HG02610 (cell line): ENCODE data around the gene CASQ2.
"Not testable (repeated sequence)": the region's sequence is repeated elsewhere in the genome, so short reads cannot be mapped to it uniquely, and the experiment has no call there.

Experiments used
- ATAC-seq: cut with Tn5 transposase; IDR thresholded peaks from one replicate; pipeline ENCODE4 v1.9.1; 2021; ENCODE audit warnings: mild to moderate bottlenecking, moderate library complexity; ENCODE audit not compliant: unreplicated experiment

The CASQ2 gene

DNA sequence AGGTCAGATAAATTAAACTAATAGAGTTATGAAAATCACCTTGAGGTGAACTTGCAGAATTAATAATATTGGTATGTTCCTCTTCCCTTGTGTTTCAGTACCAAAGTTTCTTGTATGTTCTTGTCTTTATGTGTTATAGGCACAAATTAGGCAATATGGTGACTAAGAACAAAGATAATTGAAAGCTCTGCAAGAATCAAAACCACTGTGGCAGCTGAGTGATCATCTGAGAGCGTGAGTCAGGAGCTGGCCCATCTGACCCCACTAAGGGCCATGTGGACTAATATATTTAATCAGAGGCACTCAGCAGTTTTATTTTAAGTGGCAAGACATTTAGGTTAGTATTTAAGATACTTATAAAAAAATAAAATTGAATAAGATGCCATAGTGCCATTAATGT is 12.8 kb upstream of the CASQ2 start:
- no peak for ATAC-seq

DNA sequence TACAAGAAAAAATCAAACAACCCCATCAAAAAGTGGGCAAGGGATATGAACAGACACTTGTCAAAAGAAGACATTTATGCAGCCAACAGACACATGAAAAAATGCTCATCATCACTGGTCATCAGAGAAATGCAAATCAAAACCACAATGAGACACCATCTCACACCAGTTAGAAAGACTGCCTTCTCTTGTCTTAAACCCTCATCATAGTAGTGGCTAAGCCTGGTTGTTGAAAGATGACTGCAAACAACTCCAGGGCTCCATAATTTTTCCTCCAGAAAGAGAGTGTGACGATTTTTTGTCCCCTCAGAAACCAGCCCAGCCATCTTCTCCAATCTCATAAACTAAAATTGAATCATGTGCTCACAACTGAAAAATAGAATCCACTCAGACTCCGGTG is 12.1 kb upstream of the CASQ2 start:
- not testable (repeated sequence) for ATAC-seq

DNA sequence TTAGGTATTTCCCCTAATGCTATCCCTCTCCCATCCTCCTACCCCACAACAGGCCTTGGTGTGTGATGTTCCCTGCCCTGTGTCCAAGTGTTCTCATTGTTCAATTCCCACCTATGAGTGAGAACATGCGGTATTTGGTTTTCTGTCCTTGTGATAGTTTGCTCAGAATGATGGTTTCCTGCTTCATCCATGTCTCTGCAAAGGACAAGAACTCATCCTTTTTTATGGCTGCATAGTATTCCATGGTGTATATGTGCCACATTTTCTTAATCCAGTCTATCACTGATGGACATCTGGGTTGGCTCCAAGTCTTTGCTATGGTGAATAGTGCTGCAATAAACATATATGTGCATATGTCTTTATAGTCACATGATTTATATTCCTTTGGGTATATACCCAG is 10.6 kb upstream of the CASQ2 start:
- ATAC-seq = not testable (repeated sequence)

DNA sequence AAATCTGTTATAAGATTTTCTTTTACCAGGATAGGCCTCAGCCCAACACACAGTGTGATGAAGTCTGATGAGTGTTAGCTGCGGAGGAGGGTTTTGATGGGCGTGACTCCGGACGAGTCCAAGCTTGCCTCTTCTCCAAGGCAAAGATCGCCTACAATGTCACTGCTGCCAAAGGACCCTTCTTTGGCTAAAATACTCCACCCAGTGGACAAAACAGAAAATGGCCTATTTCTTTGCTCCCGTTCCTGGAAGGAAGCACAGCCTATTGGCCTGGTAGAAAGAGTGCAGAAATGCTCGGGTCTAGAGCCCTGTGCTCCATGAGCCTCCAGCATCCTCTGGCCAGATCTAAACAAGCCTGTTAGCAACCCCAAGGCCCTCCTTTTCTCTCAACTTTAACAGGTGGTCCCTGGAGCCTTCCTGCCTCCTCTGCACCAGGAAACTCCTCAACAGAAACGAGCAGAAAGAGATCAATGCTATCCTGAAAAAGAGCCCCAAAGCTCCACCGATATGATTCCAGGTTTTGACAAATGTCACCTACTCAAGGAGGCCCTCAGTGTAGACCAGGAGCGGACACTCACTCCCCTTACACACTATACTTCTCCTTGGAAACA is 3.4 kb upstream of the CASQ2 start:
- peak; percentile 88 for ATAC-seq

DNA sequence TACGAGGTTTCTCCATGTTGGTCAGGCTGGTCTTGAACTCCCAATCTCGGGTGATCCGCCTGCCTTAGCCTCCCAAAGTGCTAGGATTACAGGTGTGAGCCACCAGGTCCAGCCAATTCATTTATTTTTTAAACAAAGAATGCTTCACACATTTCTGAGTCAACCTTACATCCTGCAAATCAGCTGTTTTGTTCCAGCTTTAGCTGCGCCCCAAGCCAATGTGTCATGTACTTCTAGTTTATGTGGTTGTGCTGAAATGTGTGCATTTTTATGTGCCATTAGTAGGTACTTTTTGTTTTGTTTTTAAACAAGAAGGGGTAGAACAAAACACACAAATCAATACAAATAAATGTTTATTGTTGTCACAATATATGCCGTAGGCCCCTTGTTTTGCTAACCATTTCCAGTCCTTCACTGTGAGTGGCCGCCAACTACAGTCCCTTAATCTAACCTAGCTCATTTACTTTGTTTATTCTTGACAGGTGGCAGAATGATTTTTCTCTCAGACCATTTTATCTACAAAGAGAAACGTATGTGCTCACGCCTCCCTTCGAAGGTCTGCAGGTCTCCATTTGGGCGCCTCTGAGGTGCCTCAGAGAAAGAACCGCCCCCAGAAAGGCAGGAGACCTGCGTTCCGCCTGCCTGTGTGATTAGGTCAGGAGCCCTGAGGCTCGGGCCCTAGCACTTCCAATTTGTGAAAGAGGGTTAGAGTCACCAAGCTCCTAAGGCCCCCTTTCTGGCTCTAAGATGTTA is 2.8 kb upstream of the CASQ2 start:
- no peak for ATAC-seq

DNA sequence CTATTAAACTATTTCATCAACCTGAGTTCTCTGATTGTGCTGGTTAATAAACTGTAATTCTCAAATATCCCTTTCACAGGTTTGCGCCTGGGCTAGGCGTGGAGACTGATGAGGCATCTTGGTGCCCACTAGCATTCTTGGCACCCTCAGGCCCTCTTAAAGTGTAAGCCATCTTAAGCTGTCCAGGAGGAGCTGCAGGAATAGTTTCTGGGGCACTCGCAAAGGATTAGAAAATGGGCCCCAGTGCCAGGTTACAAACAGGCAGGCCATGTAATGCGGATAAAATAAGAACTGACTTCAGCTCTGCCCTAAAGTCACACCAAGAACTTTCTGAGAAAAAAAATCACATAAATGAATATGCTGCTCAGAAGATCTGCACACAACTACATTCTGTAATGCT is 1.1 kb downstream of the CASQ2 start:
- no peak for ATAC-seq

DNA sequence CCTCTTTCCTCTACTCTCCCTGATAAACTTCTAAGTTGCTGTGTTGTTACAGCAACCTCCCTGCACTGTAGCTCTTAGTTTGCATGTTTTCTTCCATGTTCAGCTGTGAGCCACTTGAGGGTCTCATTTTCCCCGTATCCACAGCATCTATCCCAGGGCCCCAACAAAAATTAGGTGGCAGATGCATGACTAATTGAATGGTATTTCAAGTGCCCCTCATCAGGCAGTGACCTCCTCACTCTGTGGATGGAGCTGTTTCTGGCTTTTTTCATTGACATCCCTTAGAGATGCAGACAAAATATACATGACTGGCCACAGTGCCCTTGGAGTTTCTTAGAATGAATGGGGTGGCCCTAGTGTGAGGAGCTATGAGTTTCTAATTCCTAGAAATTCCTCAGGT is 3.4 kb downstream of the CASQ2 start:
- no peak for ATAC-seq

DNA sequence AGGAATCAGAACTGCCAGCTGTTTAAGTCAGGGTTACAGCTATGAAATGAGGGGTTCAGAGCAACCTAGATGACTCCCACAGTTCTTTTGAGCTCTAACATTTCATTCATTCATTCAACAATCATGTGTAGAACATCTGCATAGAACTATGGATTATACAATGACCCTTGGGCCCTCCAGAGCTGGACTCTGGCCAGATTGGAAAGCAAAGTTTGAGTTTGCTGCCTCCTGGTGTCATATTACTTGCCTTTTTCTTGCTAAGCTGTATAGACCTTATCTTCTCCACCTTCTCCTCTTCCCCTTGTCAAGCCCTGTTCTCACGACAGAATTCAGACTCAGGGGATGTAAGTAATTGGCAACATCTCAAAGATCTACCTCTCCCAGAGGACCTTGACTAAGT is 4.0 kb downstream of the CASQ2 start:
- no peak for ATAC-seq

DNA sequence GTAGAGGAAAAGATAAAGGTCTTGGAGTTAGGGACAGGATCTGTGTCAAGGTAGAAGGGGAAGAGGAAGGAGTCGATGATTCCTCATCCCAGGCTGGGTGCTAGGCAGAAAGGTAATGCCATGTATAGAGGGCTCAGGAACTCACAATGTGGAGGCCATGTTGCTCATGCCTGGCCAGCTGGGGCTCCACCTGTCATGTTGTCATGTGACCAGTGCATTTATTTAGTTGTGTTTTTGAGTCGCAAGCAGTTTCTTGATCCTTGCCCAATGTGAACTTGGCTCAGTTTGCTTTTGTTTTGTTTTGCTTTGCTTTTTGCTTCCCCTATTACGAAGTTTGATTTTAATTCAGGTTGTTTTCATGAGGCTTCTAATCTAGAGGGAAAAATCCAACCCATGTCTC is 5.7 kb downstream of the CASQ2 start:
- ATAC-seq = no peak

DNA sequence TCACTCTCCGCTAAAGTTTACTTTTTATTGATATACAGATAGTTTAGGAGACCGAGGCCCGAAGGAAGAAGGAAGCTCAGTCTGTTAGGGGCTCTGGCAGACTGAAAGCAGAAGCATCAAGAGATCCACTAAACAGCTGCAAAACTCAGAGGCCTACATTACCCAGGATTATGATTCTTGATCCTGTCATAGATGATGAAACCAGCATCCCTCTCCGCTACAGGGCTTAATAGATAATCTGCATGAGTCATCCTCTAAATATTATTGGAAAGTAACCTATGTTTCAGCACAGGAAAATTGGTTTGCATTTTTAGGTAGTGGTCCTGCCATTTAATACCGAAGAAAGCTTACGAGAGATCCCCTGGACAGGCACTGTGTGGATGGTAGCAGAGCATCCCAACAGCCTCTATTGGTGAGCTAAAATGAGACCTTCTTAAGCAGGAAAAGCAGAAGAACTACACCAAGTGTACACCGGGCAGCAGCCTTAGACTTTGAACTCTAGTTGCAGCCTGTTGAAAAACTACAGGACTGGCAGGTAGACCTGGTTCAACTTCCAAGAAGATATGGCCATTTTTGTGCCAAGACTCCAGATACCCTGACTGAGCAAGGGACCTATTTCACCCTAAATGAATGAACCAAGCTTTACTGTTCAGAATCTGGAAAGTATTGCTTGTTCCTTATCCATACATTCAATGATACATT is 6.8 kb downstream of the CASQ2 start:
- no peak for ATAC-seq

DNA sequence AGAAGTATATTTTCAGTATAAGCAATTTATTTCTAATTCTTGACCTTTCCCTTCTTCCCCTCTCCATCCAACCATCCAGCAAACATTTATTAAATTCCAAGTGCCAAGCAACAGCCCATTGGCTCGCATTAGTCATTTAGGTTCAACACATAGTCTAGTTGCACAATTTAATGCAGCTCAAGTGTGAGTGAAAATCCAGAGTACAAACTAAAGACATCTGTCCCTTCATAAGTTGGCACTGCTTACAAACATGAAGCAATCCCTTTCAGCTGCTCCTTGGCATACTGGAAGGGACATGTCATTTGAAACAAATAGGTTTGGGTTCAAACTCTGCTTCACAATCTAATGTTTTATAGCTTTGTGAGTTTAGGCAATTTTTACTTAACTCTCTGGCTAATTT is 10.7 kb downstream of the CASQ2 start:
- ATAC-seq = no peak

DNA sequence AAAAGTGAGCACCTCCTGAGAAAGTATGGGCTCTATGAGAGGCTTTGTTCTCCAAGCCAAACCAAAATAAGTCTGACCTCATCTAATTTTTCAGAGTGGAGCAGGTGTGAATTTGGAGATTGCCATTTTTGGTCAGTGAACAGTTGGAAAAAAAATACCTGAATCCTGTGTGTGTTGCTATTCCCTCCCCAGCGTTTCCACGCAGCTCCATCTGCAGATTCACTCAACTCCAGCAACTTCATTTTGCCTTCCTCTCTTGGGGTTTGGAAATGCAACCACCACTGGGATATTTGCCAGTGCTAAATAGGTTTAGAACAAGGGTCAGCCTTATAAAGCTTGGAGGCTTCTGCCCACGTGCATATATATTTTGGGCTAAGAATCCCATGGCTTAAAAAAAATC is 11.2 kb downstream of the CASQ2 start:
- no peak for ATAC-seq

DNA sequence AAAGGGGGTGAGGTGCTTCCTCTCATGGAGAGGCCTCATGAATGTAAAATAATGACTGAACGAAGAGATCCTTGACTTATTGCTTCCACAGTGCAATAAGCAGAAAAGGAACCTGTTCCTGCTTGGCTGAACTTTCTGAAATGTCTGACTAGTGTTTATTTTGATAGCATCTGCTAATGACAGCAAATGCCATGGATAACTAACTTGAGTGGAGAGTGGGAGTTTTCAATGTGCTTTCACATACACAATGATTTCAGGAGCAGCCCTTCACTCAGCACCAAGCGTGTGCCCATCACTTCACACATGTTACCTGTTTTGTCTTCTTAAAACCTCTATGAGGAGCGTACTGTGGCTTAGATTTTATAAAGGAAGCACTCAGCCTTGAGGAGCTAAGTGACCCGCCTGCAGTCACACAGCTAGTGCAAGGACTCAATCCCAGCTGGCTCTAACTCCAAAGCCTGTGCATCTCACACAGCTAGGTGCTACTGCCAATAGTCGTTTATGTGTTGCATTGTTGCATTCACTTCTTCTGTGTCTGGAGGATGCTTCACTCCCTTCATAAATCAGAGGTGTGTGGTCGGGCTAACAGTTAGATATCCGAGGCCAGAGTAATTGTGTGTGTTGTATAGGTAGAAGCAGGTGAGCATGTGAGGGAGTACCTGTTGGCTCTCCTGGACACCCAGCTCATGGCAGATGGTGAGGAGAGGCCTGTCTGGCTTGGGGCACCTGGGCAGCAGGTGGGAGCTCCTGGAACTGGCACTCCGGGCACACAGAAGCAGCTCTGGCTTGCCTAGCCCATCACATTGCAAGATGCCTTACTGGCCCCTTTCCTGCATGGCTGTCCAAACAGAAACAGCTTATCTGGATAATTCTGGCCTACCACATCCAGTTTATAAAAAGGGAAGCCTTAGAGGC is 12.8 kb downstream of the CASQ2 start:
- ATAC-seq = no peak

DNA sequence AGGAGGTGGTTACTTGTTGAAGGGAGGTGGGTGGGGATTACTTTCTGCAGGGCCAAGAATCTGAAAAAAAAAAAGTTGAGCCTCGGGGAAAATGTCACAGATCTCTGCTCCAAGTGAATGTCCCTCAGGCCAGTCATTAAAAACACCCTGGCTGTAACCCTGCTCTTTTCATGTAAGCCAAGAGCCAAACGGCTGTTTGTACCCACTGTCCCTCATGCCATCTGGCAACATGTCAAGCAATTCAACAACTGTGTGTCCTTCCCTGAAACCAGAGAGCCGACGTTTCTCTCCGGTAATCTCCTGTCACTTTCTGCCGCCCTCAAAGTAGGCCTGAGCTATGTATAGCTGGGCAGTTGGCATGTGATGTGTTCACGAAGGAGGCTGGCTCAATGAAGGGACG is 14.7 kb downstream of the CASQ2 start:
- ATAC-seq = no peak

DNA sequence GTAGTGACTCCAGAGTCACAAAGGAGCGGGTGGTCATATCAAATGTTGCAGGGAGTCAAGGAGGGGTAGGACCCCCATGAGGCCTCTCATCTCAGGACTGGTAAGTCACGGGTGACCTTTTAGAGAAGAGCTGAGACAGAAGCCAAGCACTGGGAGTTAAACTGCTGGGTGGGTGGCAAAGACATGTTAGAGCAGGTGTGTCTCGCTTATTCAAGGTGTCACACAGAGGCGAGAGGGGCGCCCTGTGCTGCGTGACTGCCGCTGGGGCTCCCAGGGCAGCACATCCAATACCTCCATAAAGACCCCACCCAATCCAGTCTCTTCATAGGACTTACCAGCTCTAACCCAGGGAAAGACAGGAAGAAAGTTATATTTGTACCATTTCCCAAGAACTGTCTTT is 15.2 kb downstream of the CASQ2 start:
- no peak for ATAC-seq

DNA sequence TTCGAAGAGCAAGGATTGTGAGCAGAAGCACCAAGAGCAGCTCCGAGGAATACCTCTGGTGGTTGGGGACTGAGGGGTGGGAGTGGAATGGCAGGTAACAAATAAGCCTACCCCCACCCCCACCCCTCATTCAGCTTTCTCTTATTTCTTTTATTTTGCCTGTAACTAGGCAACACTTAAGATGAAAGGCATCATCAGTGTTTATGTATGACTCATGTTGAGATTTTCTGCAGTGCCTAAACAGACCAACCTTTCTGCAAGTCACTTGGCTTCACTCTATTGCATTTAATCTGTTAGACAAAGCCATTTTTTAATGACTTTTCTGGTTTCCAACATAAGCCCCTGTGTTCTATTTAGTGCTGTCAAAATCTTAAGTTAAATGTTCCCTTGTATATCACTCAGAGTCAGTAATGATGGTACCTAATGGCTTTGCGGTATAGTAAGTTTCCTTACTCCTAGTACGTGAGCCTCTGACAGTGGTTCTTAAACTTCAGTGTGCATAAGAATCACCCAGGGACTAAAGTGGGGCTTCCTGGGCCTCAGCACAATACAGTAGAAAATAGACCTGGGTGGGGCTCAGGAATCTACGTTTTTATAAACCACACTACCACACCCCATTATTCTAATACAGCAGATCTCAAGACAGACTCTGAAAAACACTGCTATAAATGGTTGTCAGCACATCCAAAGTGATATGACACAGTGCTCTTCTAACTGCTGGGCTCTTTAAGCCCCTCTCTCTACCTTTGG is 19.9 kb downstream of the CASQ2 start:
- ATAC-seq = no peak

DNA sequence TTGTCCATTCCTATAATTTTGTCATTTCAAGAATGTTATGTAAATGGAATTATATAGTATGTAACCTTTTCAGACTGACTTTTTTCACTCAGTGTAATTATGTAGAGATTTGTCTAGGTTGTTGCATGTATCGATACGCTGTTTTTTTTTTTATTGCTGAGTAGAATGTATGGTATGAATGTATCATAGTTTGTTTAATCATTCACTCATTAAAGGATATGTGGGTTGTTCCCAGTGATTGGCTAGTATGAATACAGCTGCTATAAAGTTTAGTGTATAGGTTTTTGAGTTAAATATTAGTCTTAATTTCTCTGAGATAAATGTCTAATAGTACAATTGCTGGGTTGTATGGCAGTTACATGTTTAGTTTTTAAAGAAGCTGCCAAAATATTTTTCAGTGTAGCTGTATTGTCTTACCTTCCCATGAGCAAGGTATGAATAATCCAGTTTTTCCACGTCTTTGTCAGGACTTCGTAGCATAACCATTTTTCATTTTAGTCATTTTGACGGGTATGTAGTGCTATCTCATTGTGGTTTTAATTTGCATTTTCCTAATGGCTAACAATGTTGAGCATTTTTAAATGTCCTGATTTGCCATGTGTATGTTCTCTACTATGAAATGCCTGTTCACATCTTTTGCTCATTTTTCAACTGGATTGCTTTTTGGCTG is 22.4 kb downstream of the CASQ2 start:
- ATAC-seq = no peak

DNA sequence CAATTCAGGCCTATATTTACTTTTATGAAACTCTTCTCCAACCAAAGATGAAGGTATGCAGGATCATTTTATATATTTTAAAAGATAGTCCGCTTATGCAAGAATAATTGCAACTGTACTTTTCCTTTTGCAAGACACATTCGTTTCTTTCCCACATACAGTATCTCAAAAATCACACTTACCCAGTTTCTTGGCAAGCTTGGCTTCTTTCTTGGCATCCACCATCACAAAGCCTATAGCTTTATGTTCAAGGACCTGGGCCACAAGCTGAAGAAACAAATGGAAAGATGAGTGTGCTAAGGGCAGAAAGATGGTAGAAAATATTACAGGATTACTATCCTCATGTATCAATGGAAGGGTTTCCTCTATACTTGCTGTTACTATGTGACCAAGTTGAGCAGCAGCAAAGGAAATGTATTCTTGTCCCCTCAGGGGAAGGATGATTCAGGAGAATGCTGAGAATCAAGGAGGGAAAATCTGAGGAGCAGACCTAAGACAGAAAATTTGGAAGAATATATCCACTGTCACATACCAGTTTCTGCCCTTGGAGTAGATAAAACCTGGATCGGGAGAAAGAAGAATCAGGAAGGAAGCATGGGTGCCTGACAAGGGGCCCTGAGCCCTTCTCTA is 23.8 kb downstream of the CASQ2 start:
- no peak for ATAC-seq

DNA sequence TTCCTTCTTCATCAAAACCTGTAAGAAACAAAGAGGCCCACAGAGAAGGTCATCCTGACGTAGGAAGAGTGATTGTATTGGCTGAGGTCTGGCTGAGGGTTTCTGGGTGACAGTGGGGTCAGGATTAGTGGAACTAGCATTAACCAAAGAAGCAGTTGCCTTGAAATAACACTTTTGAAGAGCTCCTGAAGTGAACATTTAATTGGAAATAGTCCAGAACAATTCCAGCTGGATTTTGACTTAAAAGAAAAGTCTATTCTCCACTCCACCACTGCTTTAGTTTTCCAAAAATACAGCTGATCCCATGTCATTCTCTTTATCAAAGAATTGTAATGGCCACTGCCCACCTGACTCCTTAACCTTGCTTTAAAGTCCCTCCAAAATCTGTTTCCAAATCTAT is 27.7 kb downstream of the CASQ2 start:
- no peak for ATAC-seq

DNA sequence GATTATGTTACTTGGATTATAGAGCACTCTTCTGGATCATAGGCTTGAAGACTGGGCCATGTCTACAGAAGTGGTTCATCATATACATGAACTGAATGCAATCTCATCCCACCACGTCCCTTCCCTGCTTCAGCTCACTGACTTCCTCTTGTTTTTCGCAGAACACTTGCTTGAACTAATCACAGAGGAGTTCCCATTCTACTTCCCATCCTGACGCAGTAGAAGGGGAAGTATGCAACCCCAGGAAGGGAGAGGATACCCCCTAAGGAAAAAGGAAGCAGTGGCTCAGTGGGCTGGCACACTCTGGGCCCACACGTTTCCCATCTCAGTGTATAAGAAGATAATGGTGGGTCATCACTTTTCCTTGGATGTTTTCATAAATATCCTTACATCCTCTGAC is 36.2 kb downstream of the CASQ2 start:
- ATAC-seq = no peak
